PFSK-1 (cell line): Measurements from ENCODE around the gene TENT4A.

ENCODE experiments used
- POLR2AphosphoS5 ChIP-seq: IDR thresholded peaks from 2 replicates; pipeline ENCODE4 v1.6.1; 2012; ENCODE audit warnings: low read depth, mild to moderate bottlenecking, control low read depth, low read length, moderate library complexity
- SIN3A ChIP-seq: IDR thresholded peaks from 2 replicates; pipeline ENCODE4 v1.6.1; 2012; ENCODE audit warnings: mild to moderate bottlenecking, low read length, moderate library complexity, borderline replicate concordance; ENCODE audit not compliant: insufficient read depth
- TF ChIP-seq, protein P1 (sequence below), 2 experiments: IDR thresholded peaks; 2 replicates each; pipeline versions ENCODE4 v1.6.1 to v1.8.0; 2011 to 2012; ENCODE audit warnings: low read depth in 2 of 2, low read length in 2 of 2, control low read depth in 1 of 2, inconsistent platforms in 1 of 2, mild to moderate bottlenecking in 1 of 2, moderate library complexity in 1 of 2; ENCODE audit not compliant: insufficient read depth in 1 of 2

DNA sequence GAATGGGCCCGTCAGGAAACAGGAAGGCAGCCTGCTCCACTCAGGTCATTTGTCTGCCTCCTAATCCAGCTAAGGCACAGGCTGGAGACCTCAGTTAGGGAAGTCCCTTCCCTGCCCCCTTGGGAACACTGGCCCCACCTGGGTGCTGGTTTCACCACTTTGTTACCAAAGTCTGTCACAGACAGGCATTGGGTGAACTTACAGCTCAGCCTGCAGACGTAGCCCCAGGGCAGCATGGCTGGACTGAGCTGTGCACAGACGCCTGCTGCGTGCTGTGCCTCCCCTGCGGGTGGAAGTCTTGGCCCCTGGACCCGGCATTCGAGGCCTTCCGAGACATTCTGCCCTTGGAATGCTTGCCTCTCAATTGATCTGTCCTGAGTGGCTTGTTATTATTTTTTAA is 48.9 kb downstream of the TENT4A start:
- TF ChIP-seq, protein P1, sequence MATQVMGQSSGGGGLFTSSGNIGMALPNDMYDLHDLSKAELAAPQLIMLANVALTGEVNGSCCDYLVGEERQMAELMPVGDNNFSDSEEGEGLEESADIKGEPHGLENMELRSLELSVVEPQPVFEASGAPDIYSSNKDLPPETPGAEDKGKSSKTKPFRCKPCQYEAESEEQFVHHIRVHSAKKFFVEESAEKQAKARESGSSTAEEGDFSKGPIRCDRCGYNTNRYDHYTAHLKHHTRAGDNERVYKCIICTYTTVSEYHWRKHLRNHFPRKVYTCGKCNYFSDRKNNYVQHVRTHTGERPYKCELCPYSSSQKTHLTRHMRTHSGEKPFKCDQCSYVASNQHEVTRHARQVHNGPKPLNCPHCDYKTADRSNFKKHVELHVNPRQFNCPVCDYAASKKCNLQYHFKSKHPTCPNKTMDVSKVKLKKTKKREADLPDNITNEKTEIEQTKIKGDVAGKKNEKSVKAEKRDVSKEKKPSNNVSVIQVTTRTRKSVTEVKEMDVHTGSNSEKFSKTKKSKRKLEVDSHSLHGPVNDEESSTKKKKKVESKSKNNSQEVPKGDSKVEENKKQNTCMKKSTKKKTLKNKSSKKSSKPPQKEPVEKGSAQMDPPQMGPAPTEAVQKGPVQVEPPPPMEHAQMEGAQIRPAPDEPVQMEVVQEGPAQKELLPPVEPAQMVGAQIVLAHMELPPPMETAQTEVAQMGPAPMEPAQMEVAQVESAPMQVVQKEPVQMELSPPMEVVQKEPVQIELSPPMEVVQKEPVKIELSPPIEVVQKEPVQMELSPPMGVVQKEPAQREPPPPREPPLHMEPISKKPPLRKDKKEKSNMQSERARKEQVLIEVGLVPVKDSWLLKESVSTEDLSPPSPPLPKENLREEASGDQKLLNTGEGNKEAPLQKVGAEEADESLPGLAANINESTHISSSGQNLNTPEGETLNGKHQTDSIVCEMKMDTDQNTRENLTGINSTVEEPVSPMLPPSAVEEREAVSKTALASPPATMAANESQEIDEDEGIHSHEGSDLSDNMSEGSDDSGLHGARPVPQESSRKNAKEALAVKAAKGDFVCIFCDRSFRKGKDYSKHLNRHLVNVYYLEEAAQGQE (IDR thresholded peaks at IDR 0.05; ENCODE audit: insufficient read depth in 1 of 2, low read depth in 2 of 2, low read length in 2 of 2), result no peak
- no peak for TF ChIP-seq POLR2AphosphoS5
- no peak for TF ChIP-seq SIN3A
